ENCODE measurements around the gene WNT9A.

Gene WNT9A

DNA sequence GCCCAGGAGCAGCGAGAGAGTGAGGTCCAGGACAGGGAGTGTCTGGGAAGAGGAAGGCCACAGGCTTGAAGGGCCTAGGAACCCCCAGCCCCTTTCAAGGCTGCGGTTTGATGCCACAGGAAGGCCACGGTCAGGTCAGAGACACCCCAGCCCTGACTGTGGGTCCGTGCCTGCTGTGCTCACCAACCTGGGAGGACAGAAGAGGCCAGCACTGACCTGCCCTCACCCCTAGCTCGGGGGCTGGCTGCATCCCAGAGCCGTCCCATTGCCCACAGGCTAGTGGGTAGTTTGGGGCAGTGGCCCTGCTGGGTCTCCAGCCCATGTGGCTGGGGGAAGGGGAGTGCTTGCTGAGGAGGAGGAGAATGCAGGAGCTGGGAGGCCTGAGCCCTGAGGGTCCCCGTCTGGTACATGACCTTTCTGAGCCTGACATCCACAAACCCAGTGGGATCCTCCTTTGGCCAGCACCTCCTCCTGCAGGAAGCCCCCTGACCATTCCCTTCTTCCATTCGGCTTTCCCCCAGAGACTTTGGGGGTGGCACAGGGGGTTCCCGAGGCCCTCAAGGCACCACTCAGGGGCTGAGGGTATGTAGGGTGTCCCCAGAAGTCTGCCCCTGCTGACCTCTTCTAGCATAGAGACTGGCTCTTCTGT, 54.3 kb downstream of the WNT9A start:
- TF ChIP-seq, protein P1, sequence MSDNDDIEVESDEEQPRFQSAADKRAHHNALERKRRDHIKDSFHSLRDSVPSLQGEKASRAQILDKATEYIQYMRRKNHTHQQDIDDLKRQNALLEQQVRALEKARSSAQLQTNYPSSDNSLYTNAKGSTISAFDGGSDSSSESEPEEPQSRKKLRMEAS (IDR thresholded peaks at IDR 0.05) = no peak
- TF ChIP-seq CREB1 (IDR thresholded peaks at IDR 0.05; ENCODE audit: low read depth) (no peak), YY1 (IDR thresholded peaks at IDR 0.05; ENCODE audit: low read depth) (no peak), TCF12 (IDR thresholded peaks at IDR 0.05; ENCODE audit: low read depth) (no peak), TAF1 (IDR thresholded peaks at IDR 0.05; ENCODE audit: low read depth) (no peak), RAD21 (IDR thresholded peaks at IDR 0.05; ENCODE audit: low read depth) (no peak), ZBTB7A (IDR thresholded peaks at IDR 0.05; ENCODE audit: low read depth) (no peak), EP300 (IDR thresholded peaks at IDR 0.05; ENCODE audit: borderline replicate concordance) (no peak), EGR1 (IDR thresholded peaks at IDR 0.05) (no peak), TEAD4 (IDR thresholded peaks at IDR 0.05) (no peak), FOXM1 (IDR thresholded peaks at IDR 0.05; ENCODE audit: borderline replicate concordance, low read depth) (no peak), NFIC (IDR thresholded peaks at IDR 0.05) (no peak), CEBPB (IDR thresholded peaks at IDR 0.05) (no peak)
- TF ChIP-seq, protein P2, sequence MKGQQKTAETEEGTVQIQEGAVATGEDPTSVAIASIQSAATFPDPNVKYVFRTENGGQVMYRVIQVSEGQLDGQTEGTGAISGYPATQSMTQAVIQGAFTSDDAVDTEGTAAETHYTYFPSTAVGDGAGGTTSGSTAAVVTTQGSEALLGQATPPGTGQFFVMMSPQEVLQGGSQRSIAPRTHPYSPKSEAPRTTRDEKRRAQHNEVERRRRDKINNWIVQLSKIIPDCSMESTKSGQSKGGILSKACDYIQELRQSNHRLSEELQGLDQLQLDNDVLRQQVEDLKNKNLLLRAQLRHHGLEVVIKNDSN (IDR thresholded peaks at IDR 0.05) = no peak
- TF ChIP-seq, protein P3, sequence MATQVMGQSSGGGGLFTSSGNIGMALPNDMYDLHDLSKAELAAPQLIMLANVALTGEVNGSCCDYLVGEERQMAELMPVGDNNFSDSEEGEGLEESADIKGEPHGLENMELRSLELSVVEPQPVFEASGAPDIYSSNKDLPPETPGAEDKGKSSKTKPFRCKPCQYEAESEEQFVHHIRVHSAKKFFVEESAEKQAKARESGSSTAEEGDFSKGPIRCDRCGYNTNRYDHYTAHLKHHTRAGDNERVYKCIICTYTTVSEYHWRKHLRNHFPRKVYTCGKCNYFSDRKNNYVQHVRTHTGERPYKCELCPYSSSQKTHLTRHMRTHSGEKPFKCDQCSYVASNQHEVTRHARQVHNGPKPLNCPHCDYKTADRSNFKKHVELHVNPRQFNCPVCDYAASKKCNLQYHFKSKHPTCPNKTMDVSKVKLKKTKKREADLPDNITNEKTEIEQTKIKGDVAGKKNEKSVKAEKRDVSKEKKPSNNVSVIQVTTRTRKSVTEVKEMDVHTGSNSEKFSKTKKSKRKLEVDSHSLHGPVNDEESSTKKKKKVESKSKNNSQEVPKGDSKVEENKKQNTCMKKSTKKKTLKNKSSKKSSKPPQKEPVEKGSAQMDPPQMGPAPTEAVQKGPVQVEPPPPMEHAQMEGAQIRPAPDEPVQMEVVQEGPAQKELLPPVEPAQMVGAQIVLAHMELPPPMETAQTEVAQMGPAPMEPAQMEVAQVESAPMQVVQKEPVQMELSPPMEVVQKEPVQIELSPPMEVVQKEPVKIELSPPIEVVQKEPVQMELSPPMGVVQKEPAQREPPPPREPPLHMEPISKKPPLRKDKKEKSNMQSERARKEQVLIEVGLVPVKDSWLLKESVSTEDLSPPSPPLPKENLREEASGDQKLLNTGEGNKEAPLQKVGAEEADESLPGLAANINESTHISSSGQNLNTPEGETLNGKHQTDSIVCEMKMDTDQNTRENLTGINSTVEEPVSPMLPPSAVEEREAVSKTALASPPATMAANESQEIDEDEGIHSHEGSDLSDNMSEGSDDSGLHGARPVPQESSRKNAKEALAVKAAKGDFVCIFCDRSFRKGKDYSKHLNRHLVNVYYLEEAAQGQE (IDR thresholded peaks at IDR 0.05; ENCODE audit: low read depth) = no peak

DNA sequence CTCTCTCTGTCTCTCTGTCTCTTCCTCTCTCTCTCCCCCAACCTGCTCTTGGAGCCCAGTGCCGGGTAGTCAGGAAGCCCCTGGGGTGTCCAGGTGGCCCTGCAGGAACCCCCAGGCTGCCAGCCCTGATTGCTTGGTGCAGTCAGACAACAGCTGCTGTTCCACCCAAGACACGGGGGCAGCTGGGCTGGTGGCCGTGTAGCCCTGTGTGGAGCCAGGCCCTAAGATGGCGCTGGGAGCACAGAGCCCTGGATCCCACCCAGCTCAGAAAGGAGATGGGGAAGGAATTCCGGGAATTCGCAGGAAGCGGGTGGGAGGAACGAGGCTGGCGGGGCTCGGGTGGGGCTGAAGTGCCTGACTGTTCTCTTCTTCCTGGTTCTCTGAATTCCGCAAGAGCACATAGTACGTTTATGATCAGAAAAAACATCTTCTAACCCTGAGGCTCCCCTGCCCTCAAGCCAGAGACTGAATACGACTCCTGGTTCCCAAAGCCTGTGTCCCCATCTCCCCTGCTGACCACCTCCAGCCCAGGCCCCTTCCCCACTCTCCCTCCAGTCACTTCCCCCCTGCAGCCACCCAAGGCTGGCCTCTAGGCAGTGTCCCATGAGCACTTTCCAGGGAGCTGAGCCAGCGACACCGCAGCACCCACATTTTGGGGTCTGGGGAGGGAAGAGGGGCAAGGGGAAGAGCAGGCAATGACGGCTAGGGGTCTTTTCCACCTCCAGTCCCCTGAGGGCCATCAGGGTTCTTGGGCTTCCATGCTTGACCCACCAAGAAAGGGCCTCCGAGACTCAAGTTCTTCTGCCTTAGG, 55.0 kb downstream of the WNT9A start:
- TF ChIP-seq TEAD4 (IDR thresholded peaks at IDR 0.05) = peak; percentile 63
- TF ChIP-seq CREB1 (IDR thresholded peaks at IDR 0.05; ENCODE audit: low read depth) = no peak

DNA sequence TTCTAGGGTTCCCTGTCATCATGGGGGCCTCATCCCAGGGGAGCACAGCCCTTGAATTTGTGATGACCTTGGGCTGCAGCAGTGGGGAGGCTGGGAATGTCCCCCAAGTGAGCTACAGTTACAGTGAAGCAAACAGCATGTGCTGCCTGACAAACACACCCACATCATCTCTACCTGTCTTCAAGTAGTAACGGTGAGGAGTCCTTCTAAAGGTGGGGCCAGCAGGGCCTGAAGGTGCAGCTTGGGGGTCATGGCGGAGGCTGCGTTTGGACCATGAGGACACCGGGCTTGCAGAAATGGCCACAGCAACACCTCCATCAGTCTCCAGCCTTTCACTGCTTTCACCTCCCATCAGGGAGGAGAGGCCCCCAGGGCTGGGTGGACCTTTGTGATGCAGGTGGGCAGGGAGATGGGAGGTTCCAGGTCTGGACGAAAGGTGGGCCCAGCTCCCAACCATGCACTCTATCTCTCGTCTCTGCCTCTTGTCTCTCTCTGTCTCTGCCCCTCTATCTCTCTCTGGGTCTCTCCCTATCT, 55.7 kb downstream of the WNT9A start:
- TF ChIP-seq ZBTB7A (IDR thresholded peaks at IDR 0.05; ENCODE audit: low read depth) (no peak), CEBPB (IDR thresholded peaks at IDR 0.05) (no peak), TEAD4 (IDR thresholded peaks at IDR 0.05) (no peak), EGR1 (IDR thresholded peaks at IDR 0.05) (no peak)

DNA sequence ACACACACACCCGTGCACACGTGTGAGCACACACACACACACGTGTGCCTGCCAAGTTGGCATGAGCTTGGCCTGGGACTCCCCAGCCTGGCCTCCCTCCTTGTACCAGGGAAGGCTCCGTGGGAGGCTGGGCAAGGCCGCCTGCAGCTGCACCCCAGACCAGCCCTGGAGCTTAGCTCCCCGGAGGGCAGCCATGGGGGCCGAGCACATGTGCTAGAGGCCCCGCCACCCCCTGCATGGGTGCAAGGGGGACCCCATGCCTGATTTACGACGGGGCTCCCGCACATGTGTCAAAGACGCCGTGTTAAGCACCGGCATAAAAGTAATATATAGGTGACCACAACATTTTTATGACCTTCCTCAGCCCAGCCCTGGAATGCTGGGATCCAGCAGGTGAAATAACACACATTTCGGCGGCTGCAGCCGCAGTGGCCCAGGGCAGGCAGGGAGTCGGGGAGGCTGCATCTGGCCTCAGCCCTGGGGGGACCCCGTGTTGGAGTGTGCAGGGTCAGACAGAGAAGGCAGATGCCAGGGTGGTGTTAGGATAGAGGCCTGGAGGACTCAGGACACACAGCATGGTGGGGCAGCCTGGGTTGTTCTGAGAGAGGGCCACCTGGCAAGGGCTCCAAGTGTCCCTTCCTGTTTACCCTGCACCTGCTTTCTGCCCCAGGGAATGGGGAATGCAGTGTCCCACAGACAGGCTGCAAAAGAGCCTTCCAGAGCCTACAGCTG, 56.3 kb downstream of the WNT9A start:
- TF ChIP-seq EGR1 (IDR thresholded peaks at IDR 0.05) = no peak
- no peak for TF ChIP-seq TCF12 (IDR thresholded peaks at IDR 0.05; ENCODE audit: low read depth)
- TF ChIP-seq, protein P3 (IDR thresholded peaks at IDR 0.05; ENCODE audit: low read depth) = no peak
- TF ChIP-seq CEBPB (IDR thresholded peaks at IDR 0.05) = no peak
- TF ChIP-seq NFIC (IDR thresholded peaks at IDR 0.05) = no peak
- TF ChIP-seq RAD21 (IDR thresholded peaks at IDR 0.05; ENCODE audit: low read depth) = no peak
- TF ChIP-seq CREB1 (IDR thresholded peaks at IDR 0.05; ENCODE audit: low read depth) = no peak
- TF ChIP-seq EP300 (IDR thresholded peaks at IDR 0.05; ENCODE audit: borderline replicate concordance) = no peak
- TF ChIP-seq, protein P2 (IDR thresholded peaks at IDR 0.05) = no peak
- TF ChIP-seq YY1 (IDR thresholded peaks at IDR 0.05; ENCODE audit: low read depth) = no peak
- no peak for TF ChIP-seq TAF1 (IDR thresholded peaks at IDR 0.05; ENCODE audit: low read depth)
- TF ChIP-seq TEAD4 (IDR thresholded peaks at IDR 0.05) = no peak
- TF ChIP-seq, protein P1 (IDR thresholded peaks at IDR 0.05) = no peak
- TF ChIP-seq ZBTB7A (IDR thresholded peaks at IDR 0.05; ENCODE audit: low read depth) = no peak
- TF ChIP-seq FOXM1 (IDR thresholded peaks at IDR 0.05; ENCODE audit: borderline replicate concordance, low read depth) = no peak
